Measurements from ENCODE around the gene IFNA6.
A peak's percentile ranks its signal among the peaks of the same experiment; 100 is the strongest.
"Not testable (repeated sequence)": the region's sequence is repeated elsewhere in the genome, so short reads cannot be mapped to it uniquely, and the experiment has no call there.

Gene IFNA6
- 0 reads per million in 4 experiments for total RNA-seq

DNA sequence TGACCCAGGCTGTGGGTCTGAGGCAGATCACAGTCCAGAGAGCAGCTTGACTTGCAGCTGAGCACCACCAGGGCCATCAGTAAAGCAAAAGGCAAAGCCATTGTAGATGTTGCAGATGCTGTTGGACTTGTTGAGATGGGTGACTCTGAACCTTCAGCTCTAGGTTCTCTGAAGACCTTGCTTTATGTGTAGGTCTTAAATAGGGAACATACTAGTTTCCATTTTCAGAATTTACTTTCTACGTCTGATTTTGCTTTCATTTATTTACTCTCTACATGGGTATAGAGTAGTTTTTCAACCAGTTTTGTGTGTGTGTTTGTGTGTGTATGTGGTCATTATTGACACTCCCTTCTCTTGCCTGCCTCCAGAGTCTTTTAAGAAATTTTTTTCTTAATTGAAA is at the start of gene IFNA6:
TSS of gene IFNA6 (minus strand) at position 101 of the 400 bp plus-strand sequence. CDS start at position 101, 0 bp downstream.
- DNase-seq: no peak

DNA sequence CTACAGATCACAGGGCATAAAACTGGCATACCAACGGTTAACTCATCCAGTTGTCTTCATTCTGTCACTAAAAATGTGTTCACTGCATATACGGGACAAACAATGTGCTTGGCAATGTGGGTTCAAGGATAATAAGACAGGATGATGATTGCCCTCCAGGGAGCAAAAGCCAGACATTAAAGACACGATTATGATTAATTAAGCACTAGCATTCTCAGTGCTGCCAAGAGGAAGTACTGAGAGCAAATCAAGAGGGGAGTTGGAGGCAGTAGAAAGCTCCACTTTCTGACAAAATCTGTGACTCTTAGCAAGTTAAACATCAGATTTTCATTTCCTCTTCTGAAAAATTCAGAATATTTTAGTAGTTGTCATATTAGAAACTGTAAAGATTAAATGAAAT is 49.3 kb upstream of the IFNA6 start:
- no peak for DNase-seq

DNA sequence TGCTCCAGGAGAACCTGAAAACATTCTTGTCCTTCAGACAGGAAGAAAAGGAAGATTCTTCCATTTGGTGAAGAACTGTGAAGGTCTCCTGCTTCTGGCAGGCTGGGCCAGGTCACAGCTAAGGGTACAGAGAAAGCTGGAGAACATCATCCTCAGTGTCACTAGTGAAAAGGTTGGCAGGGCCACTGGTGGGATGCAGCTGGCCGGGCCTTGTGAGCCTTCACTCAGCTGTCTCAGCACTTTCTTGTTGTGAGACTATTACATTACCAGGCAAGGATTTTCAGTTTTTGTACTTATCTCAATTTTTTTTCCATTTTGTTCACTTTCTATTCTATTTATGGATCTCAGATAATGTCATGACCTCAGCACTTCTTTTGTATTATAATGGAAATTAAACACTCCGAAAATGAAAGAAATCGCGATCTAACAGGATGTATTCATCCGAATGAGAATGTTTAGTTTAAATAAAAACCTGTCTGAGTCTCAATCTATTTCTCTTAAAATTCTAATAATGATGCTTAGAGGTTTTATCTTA is 48.3 kb upstream of the IFNA6 start:
- no peak for DNase-seq

DNA sequence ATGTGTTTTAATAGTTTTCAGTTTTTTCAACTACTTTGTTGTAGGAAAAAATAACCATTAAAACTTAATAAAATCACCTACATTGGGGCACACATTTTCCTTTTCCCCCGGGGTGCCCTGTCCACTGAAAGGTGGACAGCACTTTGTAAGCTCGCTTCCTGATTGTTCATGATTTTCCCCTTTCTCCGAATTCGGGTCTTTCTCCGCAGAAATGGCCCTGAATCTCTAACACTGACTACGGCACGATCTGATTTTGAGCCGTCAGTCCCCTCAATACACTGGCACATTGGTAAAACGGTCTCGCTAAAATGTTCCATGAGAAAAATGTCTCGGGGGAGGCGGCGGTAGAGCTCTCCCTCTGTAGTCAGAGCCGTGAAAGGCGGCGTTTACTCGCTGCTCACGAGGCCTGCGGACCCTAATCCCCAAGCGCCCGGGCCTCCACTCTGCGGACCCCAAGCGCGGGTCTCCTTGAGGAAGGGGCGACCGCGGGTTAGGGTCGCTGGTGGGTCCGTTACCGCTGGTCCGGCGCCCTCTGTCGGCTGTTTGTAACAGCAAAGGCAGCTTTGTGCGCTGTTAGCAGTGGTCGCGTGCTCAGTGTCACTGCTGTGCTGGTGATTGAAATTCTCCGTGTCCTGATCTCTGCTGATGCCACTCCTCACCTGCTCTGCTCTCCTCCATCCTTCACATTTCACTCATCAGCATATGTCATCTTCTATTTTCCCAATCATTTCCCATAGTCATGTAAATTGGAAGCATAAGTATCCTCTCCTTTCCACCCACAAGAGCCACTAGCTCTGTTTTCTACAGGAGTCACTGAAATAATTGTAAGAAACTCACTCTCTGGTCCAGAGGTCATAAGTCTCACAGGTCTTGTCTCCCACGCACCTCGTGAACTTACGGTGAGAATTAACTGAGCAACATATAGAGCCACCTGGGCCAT is 45.4 kb upstream of the IFNA6 start:
- peak; percentile 35 for DNase-seq

DNA sequence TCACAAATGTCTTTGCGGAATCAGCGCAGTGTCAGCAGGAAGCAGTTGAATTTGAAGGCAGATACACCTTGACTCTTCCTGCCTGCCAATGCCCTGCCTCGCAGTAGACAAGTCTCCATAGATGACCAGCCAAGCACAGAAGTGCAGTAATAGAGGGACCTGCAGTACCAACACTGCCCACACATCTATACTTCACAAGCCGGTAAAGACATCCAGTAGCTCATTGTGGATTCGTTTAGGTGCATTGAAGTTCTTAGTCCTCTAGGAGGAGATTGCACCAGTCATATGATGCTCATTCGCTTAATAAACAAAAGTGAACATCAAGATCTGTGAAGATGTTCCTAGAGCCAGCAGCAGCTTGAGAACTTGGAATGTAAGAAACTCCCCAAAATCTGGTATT is 41.6 kb upstream of the IFNA6 start:
- no peak for DNase-seq

DNA sequence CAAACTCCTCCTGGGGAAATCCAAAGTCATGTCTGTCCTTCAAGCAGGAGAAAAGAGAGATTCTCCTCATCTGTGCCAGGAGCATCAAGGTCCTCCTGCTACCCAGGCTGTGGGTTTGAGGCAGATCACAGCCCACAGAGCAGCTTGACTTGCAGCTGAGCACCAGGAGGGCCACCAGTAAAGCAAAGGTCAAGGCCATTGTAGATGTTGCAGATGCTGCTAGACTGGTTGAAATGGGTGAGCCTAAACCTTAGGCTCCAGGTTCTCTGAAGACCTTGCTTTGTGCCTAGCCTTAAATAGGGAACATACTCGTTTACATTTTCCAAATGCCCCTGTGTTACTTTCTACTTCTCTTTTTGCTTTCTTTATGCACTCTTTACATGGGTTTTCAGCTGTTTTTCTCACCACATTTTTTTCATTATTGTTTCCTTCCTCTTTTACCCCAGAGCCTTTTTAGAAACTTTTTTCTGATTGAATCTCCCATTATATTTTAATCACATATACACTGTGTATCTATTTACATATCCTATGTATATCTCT is 34.5 kb upstream of the IFNA6 start, which contains the start of gene IFNA2:
TSS of gene IFNA2 (minus strand) at position 268 of the 540 bp plus-strand sequence. CDS start at position 199, 69 bp downstream.
- no peak for DNase-seq

DNA sequence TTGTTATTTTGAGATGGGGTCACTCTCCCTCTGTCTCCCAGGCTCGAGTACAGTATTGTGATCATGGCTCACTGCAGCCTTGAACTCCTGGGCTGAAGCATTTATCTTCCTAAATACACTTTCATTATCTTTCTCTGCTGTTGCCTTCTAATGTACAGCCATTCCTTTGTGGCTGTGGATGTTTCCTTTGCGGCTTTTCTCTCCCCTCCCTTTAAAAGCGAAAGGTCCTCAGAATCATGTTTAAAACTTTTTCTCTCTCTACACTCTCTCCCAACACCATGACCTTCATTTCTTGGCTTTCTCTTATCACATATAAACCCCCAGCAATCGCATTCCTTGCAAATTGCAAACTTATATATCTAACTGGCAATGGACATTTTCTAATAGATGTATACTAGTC is 32.9 kb upstream of the IFNA6 start:
- DNase-seq: no peak

DNA sequence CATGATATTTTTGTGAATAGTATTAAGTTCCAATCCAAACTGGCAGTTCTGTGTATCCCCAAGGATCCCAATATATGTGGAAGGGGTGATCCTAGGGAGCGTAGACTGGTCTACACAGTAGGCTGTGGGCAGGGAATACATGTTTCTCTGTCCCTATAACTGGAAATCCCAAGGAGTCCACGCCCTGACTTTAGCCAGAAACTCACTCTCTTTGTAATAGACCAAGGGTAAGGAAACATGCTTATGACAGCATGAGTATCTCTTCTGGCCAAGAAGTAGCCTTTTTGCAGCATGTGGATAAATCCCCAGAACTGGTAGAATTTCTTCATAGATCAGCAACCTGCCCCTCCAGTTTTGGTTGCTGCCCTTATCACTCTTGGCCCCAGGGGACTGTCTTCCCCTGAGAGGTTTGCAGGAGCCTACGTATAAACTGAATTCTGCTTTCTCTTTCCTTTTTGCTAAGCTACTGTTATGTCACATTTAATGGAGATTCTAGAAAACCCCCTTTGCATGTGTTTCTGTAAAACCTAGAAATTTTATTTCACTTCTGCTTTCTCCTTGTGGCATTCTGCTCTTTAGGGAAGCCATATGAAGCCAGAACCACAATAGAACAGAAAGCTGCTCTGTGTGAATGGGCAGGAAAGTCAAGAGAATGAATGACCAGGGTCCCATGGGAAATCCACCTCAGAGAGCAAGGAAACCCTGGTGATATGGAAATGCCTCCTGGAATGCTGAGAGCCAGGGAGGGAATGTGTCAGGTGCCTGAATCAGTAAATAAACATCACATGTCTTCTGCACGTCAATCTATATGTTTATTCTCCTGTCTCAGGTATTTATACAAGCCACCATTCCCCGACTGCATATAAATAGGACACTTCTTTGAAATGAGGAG is 31.0 kb upstream of the IFNA6 start:
- no peak for DNase-seq

DNA sequence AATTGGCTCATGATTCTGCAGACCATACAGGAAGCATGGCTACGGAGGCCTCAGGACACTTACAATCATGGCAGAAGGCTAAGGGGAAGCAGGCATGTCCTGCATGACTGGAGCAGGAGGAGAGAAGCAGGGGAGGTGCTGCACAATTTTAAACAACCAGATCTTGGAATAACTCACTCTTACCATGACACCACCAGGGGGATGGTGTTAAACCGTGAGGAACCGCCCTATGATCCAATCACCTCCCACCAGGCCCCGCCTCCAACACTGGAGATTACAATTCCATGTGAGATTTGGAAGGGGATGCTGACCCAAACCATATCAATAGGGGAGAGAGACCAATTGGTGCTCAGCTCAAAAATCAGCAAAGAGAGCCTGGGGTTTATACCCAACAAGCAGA is 20.8 kb upstream of the IFNA6 start:
- DNase-seq: not testable (repeated sequence)

DNA sequence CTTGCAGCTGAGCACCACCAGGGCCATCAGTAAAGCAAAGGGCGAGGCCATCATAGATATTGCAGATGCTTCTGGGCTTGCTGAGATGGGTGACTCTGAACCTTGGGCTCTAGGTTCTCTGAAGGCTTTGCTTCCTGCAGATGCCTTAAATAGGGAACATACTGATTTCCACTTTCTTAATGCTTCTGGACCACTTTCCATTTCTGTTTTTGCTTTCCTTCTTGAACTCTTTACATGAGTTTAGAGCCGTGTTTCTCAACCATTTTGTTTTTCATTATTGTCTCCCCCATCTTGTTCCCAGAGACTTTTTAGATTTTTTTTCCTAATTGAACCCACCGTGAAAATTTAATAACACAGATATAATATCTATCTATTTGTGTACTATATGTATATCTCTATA is 17.3 kb upstream of the IFNA6 start, which contains the start of gene IFNA13:
TSS of gene IFNA13 (minus strand) at position 101 of the 400 bp plus-strand sequence. CDS start at position 54, 47 bp downstream.
- no peak for DNase-seq

DNA sequence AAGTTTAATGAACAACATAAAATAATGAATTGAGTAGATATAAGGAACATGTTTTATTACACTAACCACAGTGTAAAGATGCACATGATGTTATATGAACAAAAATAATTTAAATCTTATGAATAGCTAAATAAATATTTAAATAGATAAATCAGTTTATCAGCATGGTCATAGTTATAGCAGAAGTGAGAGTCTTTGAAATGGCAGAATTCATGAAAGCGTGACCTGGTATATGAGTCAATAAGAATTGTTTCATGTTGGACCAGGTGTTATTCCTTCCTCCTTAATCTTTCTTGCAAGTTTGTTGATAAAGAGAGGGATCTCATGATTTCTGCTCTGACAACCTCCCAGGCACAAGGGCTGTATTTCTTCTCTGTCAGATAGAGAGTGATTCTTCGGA is 16.5 kb upstream of the IFNA6 start:
- not testable (repeated sequence) for DNase-seq

DNA sequence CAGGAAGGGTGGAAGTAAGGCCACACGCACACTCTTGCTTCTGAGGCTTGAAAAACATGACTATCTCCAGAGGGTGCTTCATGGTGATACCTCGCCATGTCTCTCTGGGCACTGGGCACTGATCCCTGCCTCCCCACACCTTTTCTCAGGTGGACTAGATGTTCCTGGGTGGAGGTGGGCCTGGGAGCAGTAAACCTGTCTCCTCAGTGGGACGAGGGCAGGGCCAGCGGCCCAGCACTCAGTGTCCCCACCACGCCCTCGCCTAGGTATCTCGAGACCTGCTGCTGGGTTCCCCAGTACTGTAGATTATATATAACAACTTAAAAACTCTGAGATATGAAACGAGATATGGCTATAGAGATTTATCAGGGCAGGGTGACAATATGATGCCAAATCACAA is 11.6 kb upstream of the IFNA6 start:
- no peak for DNase-seq

DNA sequence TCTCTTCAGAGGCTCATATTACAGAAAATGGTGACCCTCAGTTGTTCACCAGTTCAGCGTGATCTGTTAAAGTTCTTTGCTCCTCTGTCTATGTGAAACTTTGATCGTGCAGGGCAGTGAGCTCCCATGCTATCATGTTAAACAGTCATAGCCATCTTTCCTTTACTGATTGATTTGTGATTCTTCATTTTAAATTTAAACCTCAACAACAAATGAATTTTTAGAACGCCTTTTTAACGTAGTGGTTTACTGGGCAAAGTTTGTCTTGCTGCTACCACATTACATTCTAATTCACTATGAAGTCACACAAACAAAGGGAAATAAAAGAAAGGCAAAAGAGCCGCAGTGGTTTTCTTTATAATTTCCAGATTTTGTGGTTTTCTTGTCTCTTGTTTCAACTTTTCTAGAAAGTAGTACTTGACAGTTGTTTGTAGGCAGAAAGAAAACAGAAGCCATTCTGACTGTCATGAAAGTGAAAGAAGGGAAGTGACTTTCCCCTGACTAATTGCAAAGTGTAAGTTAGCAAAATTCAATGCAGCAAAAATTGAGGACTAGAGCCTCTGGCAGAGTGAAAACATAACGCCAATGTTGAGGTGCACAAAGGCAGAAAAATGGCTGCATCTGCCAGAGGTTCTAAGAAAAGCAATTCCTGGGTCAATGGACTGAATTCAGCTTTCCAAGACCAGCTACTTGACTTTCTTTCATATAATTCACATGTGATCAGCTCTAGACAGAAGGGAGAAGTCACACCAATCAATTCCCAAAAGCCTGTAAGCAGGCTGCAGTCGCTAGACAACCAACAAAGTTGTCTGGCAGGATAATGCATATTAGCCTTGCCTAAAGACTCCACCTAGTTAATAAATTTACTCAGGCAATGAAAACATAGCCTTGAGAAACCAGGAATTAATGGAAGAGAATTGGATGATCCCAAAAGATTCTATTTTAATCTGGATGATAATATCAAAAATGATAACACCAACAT is 7.1 kb upstream of the IFNA6 start:
- no peak for DNase-seq

DNA sequence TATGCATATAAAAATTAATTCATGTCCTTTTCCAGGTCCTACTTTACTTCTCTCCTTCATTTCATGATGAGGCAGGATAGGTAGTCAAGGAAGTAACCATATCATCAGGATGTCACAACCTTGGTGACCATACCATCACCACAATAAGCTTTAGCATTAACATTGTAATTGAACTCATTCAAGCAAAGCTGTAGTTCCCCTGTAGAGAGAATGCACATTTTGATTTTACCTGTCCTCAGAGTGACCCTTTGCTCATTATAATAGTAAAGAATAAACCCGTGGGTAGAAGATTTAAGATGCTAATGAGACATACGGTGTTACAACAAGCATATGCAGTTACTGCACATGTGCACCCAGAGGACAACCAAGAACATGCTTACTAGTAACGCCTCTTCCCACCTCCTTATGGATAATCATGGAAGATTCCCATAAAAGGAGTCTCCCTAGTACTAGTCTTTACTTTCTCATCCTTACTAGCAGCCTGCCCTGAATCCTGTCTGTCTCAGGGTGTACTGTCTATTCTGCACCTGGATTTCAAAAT is 2.2 kb downstream of the IFNA6 start:
- DNase-seq: no peak

DNA sequence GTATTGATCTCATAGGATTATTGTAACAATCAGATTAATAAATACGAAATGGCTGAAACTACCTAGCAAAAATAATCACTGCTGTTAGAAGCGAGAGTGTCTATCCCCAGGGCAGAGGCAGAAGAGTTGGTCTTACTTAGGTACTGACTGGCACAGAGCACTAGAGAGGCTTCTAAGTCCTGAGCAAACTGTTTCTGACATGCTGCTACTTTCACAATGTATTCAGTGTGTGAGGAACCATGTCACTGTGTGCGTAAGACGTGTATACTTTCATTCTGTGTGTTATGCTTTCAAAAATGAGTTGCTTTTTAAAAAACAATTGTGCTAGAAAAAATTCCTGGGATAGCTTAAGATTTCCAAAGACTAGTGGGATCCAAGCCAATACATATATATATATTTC is 10.0 kb downstream of the IFNA6 start:
- no peak for DNase-seq

DNA sequence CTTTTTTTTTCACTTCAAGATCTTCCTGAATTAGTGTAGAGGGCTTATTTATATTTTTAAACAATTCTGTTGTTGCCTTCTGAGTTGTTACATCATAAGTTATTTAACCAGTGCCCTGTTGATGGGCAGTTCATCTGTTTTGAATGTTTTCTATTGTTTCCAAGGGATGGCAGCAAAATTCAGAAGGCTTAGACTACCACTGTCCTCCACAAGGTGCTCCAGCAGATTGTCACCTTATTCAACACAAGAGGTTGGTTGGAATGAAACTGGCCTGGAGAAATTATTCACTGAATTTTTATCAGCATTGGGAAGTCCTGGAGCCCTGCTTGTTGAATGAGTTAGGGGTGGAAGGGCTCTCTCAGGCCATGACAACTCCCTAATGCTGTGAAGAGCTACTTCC is 14.2 kb downstream of the IFNA6 start:
- DNase-seq: no peak

DNA sequence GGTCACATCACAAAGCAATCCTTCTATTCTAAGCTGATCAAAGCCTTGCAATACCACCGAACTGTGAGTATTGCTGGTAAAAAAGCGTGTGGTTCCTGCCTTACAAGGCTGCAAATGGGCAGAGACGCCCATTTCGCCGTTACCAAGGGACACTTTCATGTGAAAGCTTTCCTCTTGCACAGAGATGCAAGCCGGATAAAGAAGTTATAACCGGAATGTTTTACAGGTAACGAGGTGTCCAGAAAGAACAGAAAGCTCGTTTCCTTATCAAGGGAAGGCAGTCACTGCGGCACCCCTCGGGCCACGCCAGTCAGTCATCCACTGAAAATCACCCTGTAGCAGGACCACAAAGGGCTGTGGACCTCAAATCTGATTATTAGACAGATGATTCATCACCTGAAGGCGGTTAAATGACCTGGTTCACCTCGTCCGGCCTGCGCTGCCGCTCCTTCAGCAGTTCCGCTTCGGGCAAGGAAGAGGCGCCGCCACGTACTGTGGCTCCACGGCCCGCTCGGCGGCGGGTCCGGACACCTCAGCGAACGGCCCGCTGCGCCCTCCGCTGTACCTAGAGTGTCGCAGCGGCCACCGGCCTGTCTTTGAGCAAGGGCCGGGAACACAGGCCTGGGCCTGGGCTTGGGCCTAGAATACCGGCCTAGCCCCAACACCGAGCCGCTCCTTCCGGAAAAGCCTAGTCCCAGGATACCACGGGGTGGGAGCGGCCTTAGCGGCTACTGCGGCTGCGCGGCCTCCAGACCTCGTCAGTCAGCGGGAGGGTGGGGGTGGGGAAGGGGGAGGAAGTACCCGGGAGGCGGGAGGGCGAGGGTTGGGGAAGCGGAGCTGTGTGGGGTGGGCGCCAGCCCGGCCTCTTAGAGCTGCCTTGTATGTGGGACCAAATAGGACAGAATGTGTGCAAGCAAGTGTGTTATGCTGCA is 15.7 kb downstream of the IFNA6 start, which contains the start of gene KLHL9:
TSS of gene KLHL9 (minus strand) at position 704 of the 932 bp plus-strand sequence. CDS start at position 159, 545 bp downstream.
- peak; percentile 84 for DNase-seq

DNA sequence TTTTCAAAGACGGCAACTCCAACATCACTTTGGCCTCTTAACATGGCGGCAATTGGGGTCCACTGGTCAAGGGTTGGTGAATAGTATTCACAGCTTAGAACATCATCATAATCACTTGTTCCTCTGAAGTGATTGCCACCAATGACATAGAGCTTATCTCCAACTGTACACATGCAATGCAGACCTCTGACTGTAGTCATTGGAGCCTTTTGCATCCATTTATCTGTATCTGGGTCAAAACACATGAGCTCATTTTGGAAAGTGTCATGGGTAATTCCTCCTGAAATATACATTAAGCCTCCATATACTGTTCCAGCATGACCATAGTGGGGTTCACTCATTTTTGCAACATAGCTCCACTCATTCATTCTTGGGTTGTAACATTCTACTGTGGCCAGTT is 17.5 kb downstream of the IFNA6 start:
- DNase-seq: no peak

DNA sequence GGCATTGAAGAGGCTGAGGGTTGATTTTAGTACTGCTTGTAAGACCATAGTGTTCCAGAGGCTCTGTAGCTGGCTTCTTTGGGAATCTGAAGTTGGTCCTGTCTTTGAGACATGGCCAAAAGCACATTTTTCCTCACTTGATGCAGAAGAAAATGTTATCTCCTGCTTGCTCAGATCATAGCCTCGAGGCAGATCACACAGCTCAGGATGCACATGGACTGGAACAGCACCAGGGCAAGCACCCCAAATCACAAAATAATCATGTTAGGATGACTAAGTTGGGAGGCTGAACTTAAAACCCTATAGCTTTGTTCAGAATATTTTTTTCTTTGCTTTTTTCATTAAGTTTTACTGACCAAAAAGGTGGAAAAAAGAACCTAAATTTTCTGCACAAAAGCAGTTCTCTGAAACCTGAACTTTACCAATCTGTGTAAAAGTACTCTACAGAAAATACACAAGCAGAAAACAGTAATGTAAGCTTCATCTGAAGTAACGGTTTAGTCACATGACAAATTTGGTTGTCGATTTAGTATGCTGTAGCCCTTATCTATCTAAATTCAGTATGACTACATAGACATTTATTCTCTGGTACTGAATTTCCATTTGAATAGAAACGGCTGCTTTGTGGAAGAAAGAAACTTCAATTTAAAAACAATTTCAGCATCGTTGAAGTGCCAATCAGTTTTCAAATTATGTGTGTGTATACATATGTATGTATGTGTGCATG is 18.8 kb downstream of the IFNA6 start:
- no peak for DNase-seq

Measured in effector CD8-positive, alpha-beta T cell (primary cell).